ENCODE results near the gene LY6G5C.
A peak's percentile ranks its signal among the peaks of the same experiment; 100 is the strongest.

- TF ChIP-seq CTCF (IDR thresholded peaks at IDR 0.05) = peak in 2 of 5 experiments; percentile 29 to 41
- peak; percentile 98 to 99 (median 98) for TF ChIP-seq POLR2AphosphoS5 (IDR thresholded peaks at IDR 0.05)
- TF ChIP-seq POLR2A (IDR thresholded peaks at IDR 0.05) = peak; percentile 98
These were observed 22.2 kb upstream of the LY6G5C start, which contains the start of gene ABHD16A for GRCh38 chr6:31702819-31703716.
